Cardiac muscle cell (in vitro differentiated cells and primary cell): ENCODE measurements around the gene SERPINB6. TPM values are rescaled to one million over a fixed set of nuclear protein-coding genes. Genes with fewer than 3 reads are reported as not detected.
A peak's percentile ranks its signal among the peaks of the same experiment; 100 is the strongest.

Experiments used
- DNase-seq, 2 donors: peaks; one replicate each; pipeline versions ENCODE4 v3.0.0 to v3.0.0-alpha.2; 2010 to 2017; ENCODE audit warnings: low read depth in 1 of 2, low spot score in 1 of 2
- H3K27ac ChIP-seq: fragments of 200-600 bp; sonication (generic); 2 replicates; pipeline ENCODE4 v1.5.1; 2016
- H3K27me3 ChIP-seq: fragments of 200-600 bp; sonication (generic); 2 replicates; pipeline ENCODE4 v1.6.0; 2016; ENCODE audit warnings: control low read depth
- H3K36me3 ChIP-seq: fragments of 200-600 bp; sonication (generic); 2 replicates; pipeline ENCODE4 v1.5.1; 2016; ENCODE audit warnings: control low read depth
- H3K4me1 ChIP-seq: fragments of 200-600 bp; sonication (generic); 2 replicates; pipeline ENCODE4 v1.8.1; 2017; ENCODE audit warnings: low read depth, mild to moderate bottlenecking, mixed run types
- H3K4me3 ChIP-seq: fragments of 200-600 bp; sonication (generic); 2 replicates; pipeline ENCODE4 v1.5.1; 2016; ENCODE audit warnings: mild to moderate bottlenecking
- H3K9me3 ChIP-seq: fragments of 200-600 bp; sonication (generic); 2 replicates; pipeline ENCODE4 v1.5.1; 2017; ENCODE audit warnings: low read depth, mild to moderate bottlenecking, control low read depth
- polyA plus RNA-seq: library from polyadenylated mRNA; unstranded; fragments of >200 nt; fragmentation: Nextera tagmentation; extraction: Ambion mirVana; gene quantifications from 2 replicates; pipeline ENCODE4 v1.2.1, GENCODE V29; 2016
- total RNA-seq: library from RNA; depleted of rRNA; stranded (reverse); fragments of >200 nt; gene quantifications from 2 replicates; pipeline ENCODE4 v1.2.3, GENCODE V29; 2016
- TF ChIP-seq, protein P1 (sequence below): IDR thresholded peaks from 2 replicates; pipeline ENCODE4 v1.5.1; 2012; ENCODE audit warnings: low read depth, mild to moderate bottlenecking, low read length

The SERPINB6 gene
- total and polyA plus RNA-seq, 2 experiments from 2014 or later, result 91.8 to 122 TPM

GRCh38 chr6:2940010-2940850 is 31.1 kb downstream of the SERPINB6 start:
- H3K4me3 ChIP-seq, result no peak overlapping the region
- DNase-seq, result no peak
- H3K9me3 ChIP-seq, result no peaks in the 10 kb centered on the region
- peaks cover 22% of the 10 kb centered on the region for H3K4me1 ChIP-seq
- H3K27ac ChIP-seq, result no peak overlapping the region
- H3K36me3 ChIP-seq, result no peaks in the 10 kb centered on the region
- TF ChIP-seq, protein P1, sequence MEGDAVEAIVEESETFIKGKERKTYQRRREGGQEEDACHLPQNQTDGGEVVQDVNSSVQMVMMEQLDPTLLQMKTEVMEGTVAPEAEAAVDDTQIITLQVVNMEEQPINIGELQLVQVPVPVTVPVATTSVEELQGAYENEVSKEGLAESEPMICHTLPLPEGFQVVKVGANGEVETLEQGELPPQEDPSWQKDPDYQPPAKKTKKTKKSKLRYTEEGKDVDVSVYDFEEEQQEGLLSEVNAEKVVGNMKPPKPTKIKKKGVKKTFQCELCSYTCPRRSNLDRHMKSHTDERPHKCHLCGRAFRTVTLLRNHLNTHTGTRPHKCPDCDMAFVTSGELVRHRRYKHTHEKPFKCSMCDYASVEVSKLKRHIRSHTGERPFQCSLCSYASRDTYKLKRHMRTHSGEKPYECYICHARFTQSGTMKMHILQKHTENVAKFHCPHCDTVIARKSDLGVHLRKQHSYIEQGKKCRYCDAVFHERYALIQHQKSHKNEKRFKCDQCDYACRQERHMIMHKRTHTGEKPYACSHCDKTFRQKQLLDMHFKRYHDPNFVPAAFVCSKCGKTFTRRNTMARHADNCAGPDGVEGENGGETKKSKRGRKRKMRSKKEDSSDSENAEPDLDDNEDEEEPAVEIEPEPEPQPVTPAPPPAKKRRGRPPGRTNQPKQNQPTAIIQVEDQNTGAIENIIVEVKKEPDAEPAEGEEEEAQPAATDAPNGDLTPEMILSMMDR, result no peak
- no peaks in the 10 kb centered on the region for H3K27me3 ChIP-seq

DNA sequence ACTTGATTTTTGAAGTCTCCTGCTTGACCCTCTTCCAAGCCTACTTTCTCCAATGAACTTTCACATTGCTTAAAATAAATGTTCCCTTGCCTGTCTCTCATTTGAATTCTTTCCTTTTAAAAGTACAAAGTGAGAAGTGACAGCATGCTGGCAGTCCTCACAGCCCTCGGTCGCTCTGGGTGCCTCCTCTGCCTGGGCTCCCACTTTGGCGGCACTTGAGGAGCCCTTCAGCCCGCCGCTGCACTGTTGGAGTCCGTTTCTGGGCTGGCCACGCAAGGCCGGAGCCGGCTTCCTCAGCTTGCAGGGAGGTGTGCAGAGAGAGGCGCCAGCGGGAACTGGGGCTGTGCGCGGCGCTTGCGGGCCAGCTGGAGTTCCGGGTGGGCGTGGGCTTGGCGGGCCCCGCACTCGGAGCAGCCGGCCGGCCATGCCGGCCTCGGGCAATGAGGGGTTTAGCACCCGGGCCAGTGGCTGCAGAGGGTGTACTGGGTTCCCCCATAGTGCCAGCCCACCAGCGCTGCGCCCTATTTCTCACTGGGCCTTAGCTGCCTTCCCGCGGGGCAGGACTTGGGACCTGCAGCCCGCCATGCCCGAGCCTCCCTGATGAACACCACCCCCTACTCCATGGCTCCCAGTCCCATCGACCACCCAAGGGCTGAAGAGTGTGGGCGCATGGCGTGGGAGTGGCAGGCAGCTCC is 31.9 kb downstream of the SERPINB6 start:
- H3K36me3 ChIP-seq, result no peaks in the 10 kb centered on the region
- H3K27ac ChIP-seq, result no peak overlapping the region
- TF ChIP-seq, protein P1, result no peak
- DNase-seq, result peak in 1 of 2 donors; percentile 56
- H3K27me3 ChIP-seq, result no peaks in the 10 kb centered on the region
- H3K9me3 ChIP-seq, result no peaks in the 10 kb centered on the region
- H3K4me3 ChIP-seq, result no peak overlapping the region
- peaks cover 22% of the 10 kb centered on the region for H3K4me1 ChIP-seq

DNA sequence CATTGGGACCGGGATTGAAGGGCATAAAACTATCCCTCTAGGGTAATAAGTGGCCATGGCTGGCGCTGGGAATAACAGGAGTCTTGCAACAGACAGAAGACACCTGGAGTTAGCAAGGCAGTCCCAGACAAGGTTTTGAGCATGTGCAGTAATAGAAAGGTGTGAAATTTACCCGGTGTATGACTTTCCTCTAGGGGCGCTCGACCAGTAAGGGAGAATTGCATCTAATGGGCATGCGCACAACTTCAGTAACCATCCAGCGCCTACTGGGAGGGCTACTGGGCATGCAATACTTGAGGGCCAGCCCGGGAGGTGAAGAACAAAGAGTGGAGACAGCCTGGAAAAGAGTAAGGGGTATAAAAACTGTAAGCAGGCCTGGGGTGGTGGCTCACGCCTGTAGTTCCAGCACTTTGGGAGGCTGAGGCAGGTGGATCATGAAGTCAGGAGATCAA is 32.7 kb downstream of the SERPINB6 start:
- Histone ChIP-seq H3K9me3 (no peaks in the 10 kb centered on the region), H3K27me3 (no peaks in the 10 kb centered on the region), H3K36me3 (no peaks in the 10 kb centered on the region), H3K4me3 (no peak overlapping the region), H3K27ac (no peak overlapping the region), H3K4me1 (peaks cover 15% of the 10 kb centered on the region)
- DNase-seq, result no peak
- TF ChIP-seq, protein P1, result peak; percentile 20

DNA sequence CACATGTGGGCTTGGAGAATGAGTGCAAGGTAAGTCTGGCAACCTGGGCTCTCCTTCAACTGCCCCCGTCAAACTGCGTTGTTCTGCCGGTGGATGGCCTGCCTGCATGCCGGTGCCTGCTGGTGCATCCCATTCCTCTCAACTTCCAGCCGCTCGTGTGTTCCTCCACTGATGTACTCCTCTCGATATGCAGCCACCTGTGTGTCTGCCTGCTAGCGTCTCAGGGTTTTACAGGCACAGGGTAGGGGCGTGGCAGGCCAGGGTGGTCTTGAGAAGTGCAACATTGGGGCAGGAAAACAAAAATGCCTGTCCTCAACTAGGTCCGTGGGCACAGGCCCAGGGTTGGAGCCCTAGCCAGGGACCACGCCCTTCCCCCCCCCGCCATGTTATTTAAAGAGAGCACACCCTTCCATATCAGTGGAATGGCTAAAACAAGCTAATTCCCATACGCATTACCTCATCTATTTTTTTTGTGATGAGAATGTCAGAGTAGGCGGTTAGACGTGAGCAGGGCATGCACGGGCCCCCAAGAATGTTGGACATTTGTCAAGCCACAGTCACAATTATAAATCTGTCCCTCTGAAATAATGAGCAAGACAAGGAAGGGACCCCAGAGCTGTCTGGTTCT is 33.2 kb downstream of the SERPINB6 start:
- H3K36me3 ChIP-seq, result no peaks in the 10 kb centered on the region
- DNase-seq, result no peak

DNA sequence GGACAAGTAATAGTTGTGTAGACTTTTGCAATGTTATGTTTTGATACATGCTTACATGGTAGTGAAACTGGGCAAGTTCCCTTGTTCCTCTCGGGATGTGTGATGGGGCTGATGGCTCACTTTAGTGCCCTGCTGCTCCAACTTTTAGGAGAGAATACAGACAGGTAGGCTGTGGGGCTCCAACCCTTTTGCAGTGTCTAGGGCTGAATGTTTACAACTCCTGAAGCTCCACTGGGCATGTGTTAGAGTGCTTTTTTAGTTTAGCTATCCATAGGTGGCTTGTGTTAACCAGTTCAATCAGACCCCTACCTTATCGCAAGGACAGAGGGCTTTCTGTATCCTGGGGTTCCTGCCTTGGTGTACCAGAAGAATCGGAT is 33.8 kb downstream of the SERPINB6 start:
- no peaks in the 10 kb centered on the region for H3K9me3 ChIP-seq
- no peak overlapping the region for H3K27ac ChIP-seq
- TF ChIP-seq, protein P1, result no peak
- no peaks in the 10 kb centered on the region for H3K36me3 ChIP-seq
- no peak for DNase-seq
- peaks cover 5% of the 10 kb centered on the region for H3K4me1 ChIP-seq
- H3K4me3 ChIP-seq, result no peak overlapping the region
- no peaks in the 10 kb centered on the region for H3K27me3 ChIP-seq

More for the DNA sequence above, 33.2 kb downstream of the SERPINB6 start:
- H3K27me3 ChIP-seq, result no peaks in the 10 kb centered on the region
- H3K9me3 ChIP-seq, result no peaks in the 10 kb centered on the region
- H3K4me1 ChIP-seq, result peaks cover 10% of the 10 kb centered on the region
- no peak overlapping the region for H3K27ac ChIP-seq
- H3K4me3 ChIP-seq, result no peak overlapping the region
- TF ChIP-seq, protein P1, result no peak
